Heart left ventricle (tissue), 16 donors: ENCODE data around the gene RPL18A. TPM values are rescaled to one million over a fixed set of nuclear protein-coding genes. Genes with fewer than 3 reads are reported as not detected.
A peak's percentile ranks its signal among the peaks of the same experiment; 100 is the strongest.

Source experiments
- ATAC-seq, 4 donors: fragments of 200-7000 bp; cut with Tn5 transposase; one replicate each; pipeline ENCODE4 v1.9.1; 2020 to 2022; ENCODE audit warnings: moderate library complexity in 4 of 4, mild to moderate bottlenecking in 3 of 4, moderate number of reproducible peaks in 1 of 4
- DNase-seq, 5 donors: peaks; one replicate each; pipeline ENCODE4 v3.0.0-alpha.2; 2020
- H3K27ac ChIP-seq, 12 donors: fragments of 200-600 bp; sonication (generic) in 4 of 12; one replicate each; pipeline versions ENCODE4 v1.5.0 to v1.8.0; 2016 to 2022; ENCODE audit warnings: mild to moderate bottlenecking in 2 of 12
- H3K27me3 ChIP-seq, 9 donors: fragments of 200-600 bp; sonication (generic) in 2 of 9; one replicate each; pipeline versions ENCODE4 v1.5.1 to v1.8.0; 2016 to 2022; ENCODE audit warnings: mild to moderate bottlenecking in 3 of 9
- H3K36me3 ChIP-seq, 9 donors: fragments of 200-600 bp; sonication (generic) in 2 of 9; one replicate each; pipeline versions ENCODE4 v1.5.0 to v1.8.0; 2018 to 2022; ENCODE audit warnings: mild to moderate bottlenecking in 2 of 9
- H3K4me1 ChIP-seq, 12 donors: fragments of 200-600 bp; sonication (generic) in 4 of 12; one replicate each; pipeline versions ENCODE4 v1.5.0 to v1.8.0; 2016 to 2022; ENCODE audit warnings: mild to moderate bottlenecking in 3 of 12
- H3K4me3 ChIP-seq, 12 donors: fragments of 200-600 bp; sonication (generic) in 4 of 12; one replicate each; pipeline versions ENCODE4 v1.5.0 to v1.8.0; 2017 to 2022; ENCODE audit warnings: mild to moderate bottlenecking in 9 of 12, moderate library complexity in 4 of 12
- H3K9me3 ChIP-seq, 12 donors: fragments of 200-600 bp; sonication (generic) in 4 of 12; one replicate each; pipeline versions ENCODE4 v1.5.0 to v1.8.0; 2016 to 2022; ENCODE audit warnings: mild to moderate bottlenecking in 1 of 12
- POLR2A ChIP-seq, 2 donors: fragments of 450-650 bp; IDR thresholded peaks; one replicate each; pipeline ENCODE4 v1.6.1; 2017; ENCODE audit warnings: antibody characterized with exemption in 2 of 2, mild to moderate bottlenecking in 2 of 2, moderate library complexity in 2 of 2
- WGBS, 4 donors: extraction: QIAGEN DNeasy Blood & Tissue Kit in 2 of 4; methylation state at CpG; one replicate each; pipeline versions ENCODE4 v1.1.5 to v1.1.7; 2013 to 2018; 5-methylcytosine and 5-hydroxymethylcytosine counted together
- intact Hi-C, 10 donors: fragments of 100-400 bp; cut with DNase I; formaldehyde crosslinking; loops; one replicate each; pipeline versions ENCODE4 v1.11.1 to v1.14.2; 2022
- polyA plus RNA-seq, 2 donors: library from polyadenylated mRNA; stranded (reverse); fragments of 200-250 nt; gene quantifications; one replicate each; pipeline ENCODE4 v1.2.3, GENCODE V29; 2013
- total RNA-seq, 9 donors: library from RNA; depleted of rRNA in 2 of 9; stranded (reverse); fragments of >200 nt in 2 of 9; fragmentation: NEBNext Ultra II Directional in 3 of 9; extraction: Animal tissue kit (Norgen Biotek cat#: 25700) in 3 of 9; gene quantifications; one replicate each; pipeline versions ENCODE4 v1.1.0 to v1.2.4, GENCODE V29; 2016 to 2023
- TF ChIP-seq, protein P1 (sequence below), 12 donors: fragments of 200-600 bp; sonication (generic) in 4 of 12; IDR thresholded peaks; one replicate each; pipeline versions ENCODE4 v1.5.0 to v1.8.0; 2018 to 2022; ENCODE audit warnings: antibody characterized with exemption in 12 of 12, mild to moderate bottlenecking in 5 of 12
- donor health status: ischemic (EF 13 %, LVEDD 7.1; RV severe dilation, severe dysfunction).
- donor health status: healthy with polysubstance abuse.
- donor health status: DM: no; HTN: yes; CAD: no.
- donor health status: DM: no; HTN: no; CAD: no.
- donor health status: ischemic (EF 25% LVEDD 6.9; RV normal size, moderate dysfunction).
- donor health status: ischemic (EF 25% LVEDD 5.7; RV mildly dilated, moderate dysfunction).
- donor health status: healthy.
- donor health status: DM: yes; HTN: yes; CAD: no.
- donor health status: ischemic (EF 35%, LVEDD 5.7; RV mildly dilated, moderate dysfunction).
- donor health status: nonischemic (EF 11% LVEDD 7.7; RV severe dilation, severe dysfunction).
- donor health status: DM: yes; HTN: yes; CAD: no.
- donor health status: PGD.
- donor health status: ischemic (EF 29% LVEDD 5.4; RV normal size, mild dysfunction).
- donor health status: nonischemic (EF 23%, LVEDD 6.1; RV moderate dilation, normal function).

Gene RPL18A
- total and polyA plus RNA-seq, 11 donors: 566 to 2,031 (median 765) TPM

DNA sequence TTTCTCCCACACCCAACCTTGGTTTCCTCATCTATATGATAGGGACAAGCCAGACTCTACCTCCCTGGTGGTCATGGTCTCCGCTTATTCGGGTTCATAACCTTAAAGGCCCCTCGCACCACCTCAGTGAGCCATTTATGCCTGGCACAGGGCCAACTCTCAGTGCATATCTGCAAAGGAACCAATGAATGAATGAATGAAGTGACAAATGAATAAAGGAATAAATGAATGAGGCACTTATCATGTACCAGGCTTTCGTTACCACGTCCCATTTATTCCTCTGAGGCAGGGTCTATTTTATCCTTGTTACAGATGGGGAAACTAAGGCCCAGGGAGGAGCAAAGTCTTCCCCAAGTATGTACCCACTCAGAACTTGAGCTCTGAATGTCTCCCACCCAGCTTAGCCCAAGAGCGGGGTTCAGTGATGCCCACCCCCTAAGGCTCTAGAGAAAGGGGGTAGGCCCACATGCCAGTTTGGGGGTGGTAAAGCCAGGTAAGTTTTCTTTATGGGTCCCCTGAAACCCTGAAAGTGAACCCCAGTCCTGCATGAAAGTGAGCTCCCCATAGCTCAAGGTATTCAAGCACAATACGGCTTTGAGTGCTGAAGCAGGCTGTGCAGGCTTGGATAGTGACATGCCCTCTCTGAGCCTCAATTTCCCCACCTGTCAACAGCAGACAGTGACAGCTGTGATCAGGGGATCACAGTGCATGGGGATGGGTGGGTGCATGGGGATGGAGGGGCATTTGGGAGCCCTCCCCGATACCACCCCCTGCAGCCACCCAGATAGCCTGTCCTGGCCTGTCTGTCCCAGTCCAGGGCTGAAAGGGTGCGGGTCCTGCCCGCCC, 11.5 kb downstream of the RPL18A start:
- TF ChIP-seq, protein P1, sequence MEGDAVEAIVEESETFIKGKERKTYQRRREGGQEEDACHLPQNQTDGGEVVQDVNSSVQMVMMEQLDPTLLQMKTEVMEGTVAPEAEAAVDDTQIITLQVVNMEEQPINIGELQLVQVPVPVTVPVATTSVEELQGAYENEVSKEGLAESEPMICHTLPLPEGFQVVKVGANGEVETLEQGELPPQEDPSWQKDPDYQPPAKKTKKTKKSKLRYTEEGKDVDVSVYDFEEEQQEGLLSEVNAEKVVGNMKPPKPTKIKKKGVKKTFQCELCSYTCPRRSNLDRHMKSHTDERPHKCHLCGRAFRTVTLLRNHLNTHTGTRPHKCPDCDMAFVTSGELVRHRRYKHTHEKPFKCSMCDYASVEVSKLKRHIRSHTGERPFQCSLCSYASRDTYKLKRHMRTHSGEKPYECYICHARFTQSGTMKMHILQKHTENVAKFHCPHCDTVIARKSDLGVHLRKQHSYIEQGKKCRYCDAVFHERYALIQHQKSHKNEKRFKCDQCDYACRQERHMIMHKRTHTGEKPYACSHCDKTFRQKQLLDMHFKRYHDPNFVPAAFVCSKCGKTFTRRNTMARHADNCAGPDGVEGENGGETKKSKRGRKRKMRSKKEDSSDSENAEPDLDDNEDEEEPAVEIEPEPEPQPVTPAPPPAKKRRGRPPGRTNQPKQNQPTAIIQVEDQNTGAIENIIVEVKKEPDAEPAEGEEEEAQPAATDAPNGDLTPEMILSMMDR (IDR thresholded peaks at IDR 0.05): no peak
- TF ChIP-seq POLR2A (IDR thresholded peaks at IDR 0.05): no peak
- Histone ChIP-seq H3K4me1 (peaks cover 0 to 27% (median 6%) of the 10 kb centered on the region in 12 donors), H3K4me3 (peak overlapping the region in 1 of 12 donors; percentile 36), H3K9me3 (no peaks in the 10 kb centered on the region), H3K36me3 (peaks cover 0 to under 1% (median 0%) of the 10 kb centered on the region in 9 donors), H3K27ac (no peak overlapping the region), H3K27me3 (peaks cover 38 to 69% (median 52%) of the 10 kb centered on the region in 9 donors)
- ATAC-seq (no peak), DNase-seq (no peak)
- 60 to 66% (median 61%) methylated on average over 9 to 10 of the region's 10 CpGs for WGBS, 4 donors
- intact Hi-C loops: loop anchor here in 1 of 10 donors (5.0 kb wide), 1 partner anchor 121 kb away; no protein-coding TSS in a partner anchor

DNA sequence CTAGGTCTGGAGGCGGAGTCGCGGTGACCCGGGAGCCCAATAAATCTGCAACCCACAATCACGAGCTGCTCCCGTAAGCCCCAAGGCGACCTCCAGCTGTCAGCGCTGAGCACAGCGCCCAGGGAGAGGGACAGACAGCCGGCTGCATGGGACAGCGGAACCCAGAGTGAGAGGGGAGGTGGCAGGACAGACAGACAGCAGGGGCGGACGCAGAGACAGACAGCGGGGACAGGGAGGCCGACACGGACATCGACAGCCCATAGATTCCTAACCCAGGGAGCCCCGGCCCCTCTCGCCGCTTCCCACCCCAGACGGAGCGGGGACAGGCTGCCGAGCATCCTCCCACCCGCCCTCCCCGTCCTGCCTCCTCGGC, 12.2 kb downstream of the RPL18A start, which contains the start of gene SLC5A5:
TSS of gene SLC5A5 (plus strand) at position 68 of the 373 bp plus-strand sequence. CDS start 375 bp downstream, outside the sequence.
- Histone ChIP-seq H3K9me3 (no peaks in the 10 kb centered on the region), H3K27ac (no peak within 1 kb of the TSS), H3K4me3 (peak within 1 kb of the TSS in 3 of 12 donors; percentile 7 to 36 (median 15)), H3K27me3 (peaks cover 38 to 70% (median 52%) of the 10 kb centered on the region in 9 donors), H3K36me3 (no peaks in the 10 kb centered on the region), H3K4me1 (peaks cover 0 to 27% (median 6%) of the 10 kb centered on the region in 12 donors)
- DNase-seq (no peak), ATAC-seq (peak in 1 of 4 donors; percentile 31)
- TF ChIP-seq POLR2A (IDR thresholded peaks at IDR 0.05): no peak
- TF ChIP-seq, protein P1 (IDR thresholded peaks at IDR 0.05): no peak
- intact Hi-C loops: loop anchor here in 1 of 10 donors (5.0 kb wide), 1 partner anchor 120 kb away; no protein-coding TSS in a partner anchor
- 2 to 4% (median 3%) methylated on average over 16 to 26 of the region's 26 CpGs for WGBS, 4 donors

DNA sequence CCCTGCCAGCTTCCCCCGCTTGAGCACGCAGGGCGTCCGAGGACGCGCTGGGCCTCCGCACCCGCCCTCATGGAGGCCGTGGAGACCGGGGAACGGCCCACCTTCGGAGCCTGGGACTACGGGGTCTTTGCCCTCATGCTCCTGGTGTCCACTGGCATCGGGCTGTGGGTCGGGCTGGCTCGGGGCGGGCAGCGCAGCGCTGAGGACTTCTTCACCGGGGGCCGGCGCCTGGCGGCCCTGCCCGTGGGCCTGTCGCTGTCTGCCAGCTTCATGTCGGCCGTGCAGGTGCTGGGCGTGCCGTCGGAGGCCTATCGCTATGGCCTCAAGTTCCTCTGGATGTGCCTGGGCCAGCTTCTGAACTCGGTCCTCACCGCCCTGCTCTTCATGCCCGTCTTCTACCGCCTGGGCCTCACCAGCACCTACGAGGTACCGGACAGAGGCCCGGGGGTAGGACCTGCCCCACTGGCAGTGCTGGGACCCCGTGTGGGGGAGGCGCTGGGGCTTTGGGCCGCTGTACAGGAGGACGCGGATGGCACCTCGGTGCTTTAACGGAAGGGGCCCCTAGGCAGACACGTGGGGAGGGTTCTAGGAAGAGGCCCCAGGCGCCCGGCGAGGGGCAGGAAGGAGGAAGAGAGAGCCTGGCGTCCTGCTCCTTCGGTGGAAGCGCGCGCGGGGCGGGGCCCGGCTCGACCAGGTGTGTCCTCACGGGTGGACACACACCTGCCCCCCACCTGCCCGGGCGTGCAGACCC, 12.7 kb downstream of the RPL18A start:
- no peaks in the 10 kb centered on the region for H3K9me3 ChIP-seq
- TF ChIP-seq, protein P1 (IDR thresholded peaks at IDR 0.05): no peak
- TF ChIP-seq POLR2A (IDR thresholded peaks at IDR 0.05): no peak
- ATAC-seq (peak in 2 of 4 donors; percentile 7 to 21), DNase-seq (no peak)
- 6 to 10% (median 7%) methylated on average over 16 to 61 of the region's 61 CpGs for WGBS, 4 donors
- H3K36me3 ChIP-seq: no peaks in the 10 kb centered on the region
- peaks cover 0 to 27% (median 6%) of the 10 kb centered on the region in 12 donors for H3K4me1 ChIP-seq
- intact Hi-C loops: loop anchor here in 1 of 10 donors (5.0 kb wide), 1 partner anchor 120 kb away; no protein-coding TSS in a partner anchor
- peak overlapping the region in 3 of 12 donors; percentile 7 to 36 (median 15) for H3K4me3 ChIP-seq
- no peak overlapping the region for H3K27ac ChIP-seq
- peaks cover 38 to 70% (median 52%) of the 10 kb centered on the region in 9 donors for H3K27me3 ChIP-seq
